SK-N-SH (cell line): Measurements from ENCODE around the gene HEPHL1. TPM values are rescaled to one million over a fixed set of nuclear protein-coding genes. Genes with fewer than 3 reads are reported as not detected.
"Not testable (repeated sequence)": the region's sequence is repeated elsewhere in the genome, so short reads cannot be mapped to it uniquely, and the experiment has no call there.

Experiments
- CTCF ChIA-PET: fragments of 300-600, 350-600 bp; formaldehyde crosslinking; extraction: SDS; loops from one replicate; lab custom pipeline; 2021; lab: Yijun Ruan, JAX
- POLR2A ChIA-PET: fragments of 350-600 bp; sonication (Branson Sonifier 250); formaldehyde crosslinking; extraction: SDS; loops from one replicate; lab custom pipeline; 2020; ENCODE audit warnings: antibody characterized with exemption, inconsistent platforms; lab: Yijun Ruan, JAX
- DNase-seq: peaks from one replicate; pipeline ENCODE4 v3.0.0; 2012
- H2AFZ ChIP-seq: fragments of 200-600 bp; sonication (generic); 2 replicates; pipeline ENCODE4 v1.8.1; 2016; ENCODE audit warnings: antibody characterized with exemption, mild to moderate bottlenecking, low read depth
- H3F3A ChIP-seq: fragments of 200-600 bp; sonication (generic); replicated peaks from 2 replicates; pipeline ENCODE3; 2016; ENCODE audit warnings: antibody characterized with exemption, mild to moderate bottlenecking; ENCODE audit not compliant: insufficient read depth
- H3K27ac ChIP-seq, 2 experiments: fragments of 200-500 bp in 1 of 2; fragments of 200-600 bp in 1 of 2; sonication (Bioruptor generic) in 1 of 2; sonication (generic), shearing (Covaris generic) in 1 of 2; 2 replicates each; pipeline versions ENCODE4 v1.5.1 to v1.6.1; 2014 to 2016; ENCODE audit warnings: low read depth in 2 of 2, inconsistent platforms in 1 of 2, low read length in 1 of 2, mild to moderate bottlenecking in 1 of 2, mixed read lengths in 1 of 2
- H3K27me3 ChIP-seq: fragments of 200-600 bp; sonication (generic), shearing (Covaris generic); 2 replicates; pipeline ENCODE4 v1.6.1; 2016; ENCODE audit warnings: mixed run types; ENCODE audit not compliant: insufficient read depth
- H3K36me3 ChIP-seq, 2 experiments: fragments of 200-500 bp in 1 of 2; fragments of 200-600 bp in 1 of 2; sonication (Bioruptor generic) in 1 of 2; sonication (generic) in 1 of 2; replicated peaks in 1 of 2; 2 replicates each; pipeline versions ENCODE3 to v1.5.1; 2014 to 2016; ENCODE audit warnings: low read length in 1 of 2, mild to moderate bottlenecking in 1 of 2; ENCODE audit not compliant: insufficient read depth in 2 of 2, control insufficient read depth in 1 of 2
- H3K4me1 ChIP-seq, 2 experiments: fragments of 200-500 bp in 1 of 2; fragments of 200-600 bp in 1 of 2; sonication (Bioruptor generic) in 1 of 2; sonication (generic), shearing (Covaris generic) in 1 of 2; 2 replicates each; pipeline versions ENCODE4 v1.5.1 to v1.6.1; 2014 to 2016; ENCODE audit warnings: low read depth in 1 of 2, low read length in 1 of 2, mixed run types in 1 of 2; ENCODE audit not compliant: insufficient read depth in 2 of 2, control insufficient read depth in 1 of 2
- H3K4me2 ChIP-seq: fragments of 200-600 bp; sonication (generic), shearing (Covaris generic); 2 replicates; pipeline ENCODE4 v1.6.1; 2017; ENCODE audit warnings: mixed run types
- H3K4me3 ChIP-seq, 2 experiments: fragments of 200-500 bp in 1 of 2; fragments of 200-600 bp in 1 of 2; sonication (Bioruptor generic) in 1 of 2; sonication (generic), shearing (Covaris generic) in 1 of 2; 2 replicates each; pipeline versions ENCODE4 v1.5.1 to v1.8.1; 2014 to 2016; ENCODE audit warnings: low read depth in 2 of 2, inconsistent platforms in 1 of 2, low read length in 1 of 2, mild to moderate bottlenecking in 1 of 2, mixed read lengths in 1 of 2, moderate library complexity in 1 of 2
- H3K79me2 ChIP-seq: fragments of 200-600 bp; sonication (generic); 2 replicates; pipeline ENCODE4 v1.8.1; 2017; ENCODE audit warnings: mild to moderate bottlenecking; ENCODE audit not compliant: insufficient read depth
- H3K9ac ChIP-seq: fragments of 200-600 bp; sonication (generic); 2 replicates; pipeline ENCODE4 v1.6.1; 2017; ENCODE audit warnings: mixed run types
- H3K9me2 ChIP-seq: fragments of 200-600 bp; sonication (generic); 2 replicates; pipeline ENCODE4 v1.6.1; 2017; ENCODE audit warnings: mixed run types
- H3K9me3 ChIP-seq: fragments of 200-600 bp; sonication (generic); 2 replicates; pipeline ENCODE4 v1.6.1; 2017; ENCODE audit warnings: mixed run types, mild to moderate bottlenecking, moderate library complexity
- H4K20me1 ChIP-seq: fragments of 200-600 bp; sonication (generic); 2 replicates; pipeline ENCODE4 v1.6.1; 2017; ENCODE audit warnings: mild to moderate bottlenecking, mixed run types; ENCODE audit not compliant: insufficient read depth
- CTCF ChIP-seq: fragments of 200-600 bp; sonication (generic); IDR thresholded peaks from 2 replicates; pipeline ENCODE4 v1.6.1; 2017; ENCODE audit warnings: antibody characterized with exemption, mild to moderate bottlenecking, moderate library complexity
- ELF1 ChIP-seq: IDR thresholded peaks from 2 replicates; pipeline ENCODE4 v1.4.0; 2012
- EP300 ChIP-seq, 2 experiments: IDR thresholded peaks; 2 replicates each; pipeline versions ENCODE4 v1.4.0 to v1.6.1; 2012; ENCODE audit warnings: borderline replicate concordance in 1 of 2, low read depth in 1 of 2, low read length in 1 of 2
- MEF2A ChIP-seq: IDR thresholded peaks from 2 replicates; pipeline ENCODE4 v1.4.0; 2012; ENCODE audit warnings: low read depth, borderline replicate concordance
- MXI1 ChIP-seq: IDR thresholded peaks from 2 replicates; pipeline ENCODE4 v1.6.1; 2012; ENCODE audit warnings: mild to moderate bottlenecking, low read depth, low read length, improper control_type of control experiment
- NRF1 ChIP-seq: IDR thresholded peaks from 2 replicates; pipeline ENCODE4 v1.6.1; 2012; ENCODE audit warnings: low read depth, mild to moderate bottlenecking, low read length
- RAD21 ChIP-seq: IDR thresholded peaks from 2 replicates; pipeline ENCODE4 v1.6.1; 2012; ENCODE audit warnings: mild to moderate bottlenecking, low read length
- RCOR1 ChIP-seq: fragments of 150-350 bp; IDR thresholded peaks from 2 replicates; pipeline ENCODE4 v1.6.1; 2017; ENCODE audit warnings: antibody characterized with exemption, low read length
- REST ChIP-seq: IDR thresholded peaks from 2 replicates; pipeline ENCODE4 v1.6.1; 2012; ENCODE audit warnings: mild to moderate bottlenecking, low read depth, low read length, moderate library complexity
- SIN3A ChIP-seq: IDR thresholded peaks from 2 replicates; pipeline ENCODE4 v1.6.1; 2012; ENCODE audit warnings: low read depth, mild to moderate bottlenecking, low read length, moderate library complexity, borderline replicate concordance
- TAF1 ChIP-seq: IDR thresholded peaks from 2 replicates; pipeline ENCODE4 v1.6.1; 2012; ENCODE audit warnings: low read depth, mild to moderate bottlenecking, low read length, moderate library complexity, borderline replicate concordance
- USF1 ChIP-seq: IDR thresholded peaks from 2 replicates; pipeline ENCODE4 v1.4.0; 2012; ENCODE audit warnings: low read depth, borderline replicate concordance
- USF2 ChIP-seq: fragments of 150-350 bp; IDR thresholded peaks from 2 replicates; pipeline ENCODE4 v1.6.1; 2017; ENCODE audit warnings: antibody characterized with exemption, low read length, low read depth, borderline replicate concordance
- YY1 ChIP-seq: IDR thresholded peaks from 2 replicates; pipeline ENCODE4 v1.4.0; 2012; ENCODE audit warnings: low read depth, mild to moderate bottlenecking
- WGBS: methylation state at CpG from one replicate; pipeline ENCODE4 v1.1.6; 2017; ENCODE audit warnings: low lambda C conversion rate; 5-methylcytosine and 5-hydroxymethylcytosine counted together
- polyA plus RNA-seq, 3 experiments: library from polyadenylated mRNA; depleted of rRNA; stranded (reverse); fragments of >200 nt; gene quantifications; 2 replicates each; pipeline ENCODE4 v1.2.3, GENCODE V29; 2012

The HEPHL1 gene
- polyA plus RNA-seq, 1 of the 3 experiments (the other 2 are of a cell fraction), result not detected

- DNase-seq, result no peak
- no peak overlapping the region for H3K4me3 ChIP-seq
- peaks cover 84% of the 10 kb centered on the region for H3K79me2 ChIP-seq
- whole genome bisulfite sequencing, result 90% methylated on average over 3 of the region's 3 CpGs
- peaks cover 52% of the 10 kb centered on the region for H4K20me1 ChIP-seq
- H3K27ac ChIP-seq, result no peak overlapping the region
- peaks cover 6 to 10% of the 10 kb centered on the region in 2 experiments for H3K36me3 ChIP-seq
- peaks cover 23 to 35% of the 10 kb centered on the region in 2 experiments; a peak in 3 of 4 replicates for H3K4me1 ChIP-seq
- no peaks in the 10 kb centered on the region for H3K9me3 ChIP-seq
- no peaks in the 10 kb centered on the region for H3K9me2 ChIP-seq
- H2AFZ ChIP-seq, result no peak overlapping the region
- no peaks in the 10 kb centered on the region for H3K27me3 ChIP-seq
- TF ChIP-seq MXI1, result no peak
- no peak for TF ChIP-seq NRF1
- no peak for TF ChIP-seq CTCF
- no peak for TF ChIP-seq USF2
- TF ChIP-seq MEF2A, result no peak
- no peak for TF ChIP-seq ELF1
- TF ChIP-seq YY1, result no peak
- TF ChIP-seq USF1, result no peak
- no peak for TF ChIP-seq RAD21
- TF ChIP-seq TAF1, result no peak
- TF ChIP-seq RCOR1, result no peak
- no peak for TF ChIP-seq REST
- TF ChIP-seq SIN3A, result no peak
- no peak for TF ChIP-seq EP300 (IDR thresholded peaks at IDR 0.05; ENCODE audit: borderline replicate concordance in 1 of 2, low read depth in 1 of 2, low read length in 1 of 2)
- TF ChIP-seq, all 33 proteins: peak for 0
- H3K9ac ChIP-seq, result no peak overlapping the region
- ChIA-PET POLR2A (no interaction called here), CTCF (no interaction called here)
- peaks cover 11% of the 10 kb centered on the region for H3F3A ChIP-seq
- H3K4me2 ChIP-seq, result no peak overlapping the region
Observed at GRCh38 chr11:94154095-94154856, 133.1 kb downstream of the HEPHL1 start.

GRCh38 chr11:94157339-94157738 is 136.2 kb downstream of the HEPHL1 start:
- not testable (repeated sequence) for DNase-seq

More at GRCh38 chr11:94157339-94157738, 136.2 kb downstream of the HEPHL1 start:
- POLR2A ChIA-PET, H3K27me3 ChIP-seq, H2AFZ ChIP-seq, H3K9me3 ChIP-seq, H3K9me2 ChIP-seq, H3K27ac ChIP-seq, H3K4me3 ChIP-seq, H3K36me3 ChIP-seq, H3F3A ChIP-seq, CTCF ChIA-PET, H3K4me2 ChIP-seq, H3K9ac ChIP-seq: not testable (repeated sequence)
- Histone ChIP-seq H3K4me1 (peaks cover 4 to 14% of the 10 kb centered on the region in 2 experiments; a peak in 3 of 4 replicates), H4K20me1 (peaks cover 21% of the 10 kb centered on the region), H3K79me2 (peaks cover 86% of the 10 kb centered on the region; the same call in 1 of the 2 replicates)
- WGBS, result 85% methylated on average over 3 of the region's 3 CpGs
